ENCODE data around the gene FEM1B.

FEM1B gene

DNA sequence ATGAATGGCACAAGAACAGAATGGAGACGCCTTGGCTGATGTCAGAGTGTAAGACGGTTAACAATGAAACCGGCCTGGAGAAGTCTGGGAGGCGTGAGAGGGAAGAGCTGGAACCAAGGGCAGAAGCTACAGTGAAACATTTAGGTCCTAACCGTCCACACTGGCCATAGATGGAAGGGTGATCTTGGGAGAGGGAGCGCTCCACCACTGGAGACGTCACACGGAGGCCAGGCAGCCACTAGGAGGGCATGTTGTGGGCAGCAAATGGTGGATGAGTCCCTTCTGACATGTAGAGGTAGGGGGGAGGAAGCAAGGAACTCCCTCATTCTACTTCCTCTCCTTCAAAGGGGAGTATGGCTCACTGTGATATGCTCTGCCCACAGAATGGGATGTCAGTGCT is 23.8 kb downstream of the FEM1B start:
- no peaks in the 10 kb centered on the region for H3K9me3 ChIP-seq
- no peak overlapping the region for H3K4me3 ChIP-seq (ENCODE audit: low read depth in 1 of 2, low read length in 1 of 2)
- TF ChIP-seq, protein P1, sequence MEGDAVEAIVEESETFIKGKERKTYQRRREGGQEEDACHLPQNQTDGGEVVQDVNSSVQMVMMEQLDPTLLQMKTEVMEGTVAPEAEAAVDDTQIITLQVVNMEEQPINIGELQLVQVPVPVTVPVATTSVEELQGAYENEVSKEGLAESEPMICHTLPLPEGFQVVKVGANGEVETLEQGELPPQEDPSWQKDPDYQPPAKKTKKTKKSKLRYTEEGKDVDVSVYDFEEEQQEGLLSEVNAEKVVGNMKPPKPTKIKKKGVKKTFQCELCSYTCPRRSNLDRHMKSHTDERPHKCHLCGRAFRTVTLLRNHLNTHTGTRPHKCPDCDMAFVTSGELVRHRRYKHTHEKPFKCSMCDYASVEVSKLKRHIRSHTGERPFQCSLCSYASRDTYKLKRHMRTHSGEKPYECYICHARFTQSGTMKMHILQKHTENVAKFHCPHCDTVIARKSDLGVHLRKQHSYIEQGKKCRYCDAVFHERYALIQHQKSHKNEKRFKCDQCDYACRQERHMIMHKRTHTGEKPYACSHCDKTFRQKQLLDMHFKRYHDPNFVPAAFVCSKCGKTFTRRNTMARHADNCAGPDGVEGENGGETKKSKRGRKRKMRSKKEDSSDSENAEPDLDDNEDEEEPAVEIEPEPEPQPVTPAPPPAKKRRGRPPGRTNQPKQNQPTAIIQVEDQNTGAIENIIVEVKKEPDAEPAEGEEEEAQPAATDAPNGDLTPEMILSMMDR (IDR thresholded peaks at IDR 0.05): no peak
- H3K36me3 ChIP-seq: no peaks in the 10 kb centered on the region
- H3K27me3 ChIP-seq: no peaks in the 10 kb centered on the region
- peaks cover 10 to 14% of the 10 kb centered on the region in 2 experiments for H3K4me1 ChIP-seq (ENCODE audit: control insufficient read depth in 1 of 2, insufficient read depth in 1 of 2, low read depth in 1 of 2, low read length in 1 of 2)
- no peak overlapping the region for H3K27ac ChIP-seq

- peaks cover 5% of the 10 kb centered on the region for H3K27me3 ChIP-seq
- no peak overlapping the region for H3K27ac ChIP-seq
- no peaks in the 10 kb centered on the region for H3K36me3 ChIP-seq
- TF ChIP-seq, protein P1 (IDR thresholded peaks at IDR 0.05): no peak
- peaks cover 16 to 18% of the 10 kb centered on the region in 2 experiments for H3K4me1 ChIP-seq (ENCODE audit: control insufficient read depth in 1 of 2, insufficient read depth in 1 of 2, low read depth in 1 of 2, low read length in 1 of 2)
- H3K4me3 ChIP-seq (ENCODE audit: low read depth in 1 of 2, low read length in 1 of 2): no peak overlapping the region
- no peaks in the 10 kb centered on the region for H3K9me3 ChIP-seq
These were observed 25.2 kb downstream of the FEM1B start for GRCh38 chr15:68302729-68303128.

DNA sequence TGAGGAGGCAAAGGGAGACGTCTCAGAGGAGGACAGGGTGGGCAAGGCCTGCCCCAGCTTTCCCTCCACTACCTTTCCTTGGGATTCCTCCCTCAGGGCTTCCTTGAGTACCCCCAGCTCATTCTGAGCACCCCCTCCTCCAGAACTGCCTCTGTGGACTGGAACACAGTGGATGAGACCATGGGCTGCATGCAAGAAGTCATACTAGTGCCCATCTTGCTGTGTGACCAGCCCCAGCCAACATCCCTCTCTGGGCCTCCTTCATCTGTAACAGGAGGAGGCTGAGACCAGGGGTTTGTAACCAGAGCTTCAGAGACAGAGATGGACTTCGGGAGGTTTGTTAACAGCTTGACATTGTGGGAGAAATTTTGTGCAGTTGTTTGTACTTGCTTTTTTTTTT is 25.6 kb downstream of the FEM1B start:
- TF ChIP-seq, protein P1 (IDR thresholded peaks at IDR 0.05): no peak
- Histone ChIP-seq H3K4me3 (ENCODE audit: low read depth in 1 of 2, low read length in 1 of 2) (no peak overlapping the region), H3K27me3 (peaks cover 6% of the 10 kb centered on the region), H3K27ac (no peak overlapping the region), H3K9me3 (no peaks in the 10 kb centered on the region), H3K4me1 (ENCODE audit: control insufficient read depth in 1 of 2, insufficient read depth in 1 of 2, low read depth in 1 of 2, low read length in 1 of 2) (peaks cover 16 to 18% of the 10 kb centered on the region in 2 experiments), H3K36me3 (no peaks in the 10 kb centered on the region)

DNA sequence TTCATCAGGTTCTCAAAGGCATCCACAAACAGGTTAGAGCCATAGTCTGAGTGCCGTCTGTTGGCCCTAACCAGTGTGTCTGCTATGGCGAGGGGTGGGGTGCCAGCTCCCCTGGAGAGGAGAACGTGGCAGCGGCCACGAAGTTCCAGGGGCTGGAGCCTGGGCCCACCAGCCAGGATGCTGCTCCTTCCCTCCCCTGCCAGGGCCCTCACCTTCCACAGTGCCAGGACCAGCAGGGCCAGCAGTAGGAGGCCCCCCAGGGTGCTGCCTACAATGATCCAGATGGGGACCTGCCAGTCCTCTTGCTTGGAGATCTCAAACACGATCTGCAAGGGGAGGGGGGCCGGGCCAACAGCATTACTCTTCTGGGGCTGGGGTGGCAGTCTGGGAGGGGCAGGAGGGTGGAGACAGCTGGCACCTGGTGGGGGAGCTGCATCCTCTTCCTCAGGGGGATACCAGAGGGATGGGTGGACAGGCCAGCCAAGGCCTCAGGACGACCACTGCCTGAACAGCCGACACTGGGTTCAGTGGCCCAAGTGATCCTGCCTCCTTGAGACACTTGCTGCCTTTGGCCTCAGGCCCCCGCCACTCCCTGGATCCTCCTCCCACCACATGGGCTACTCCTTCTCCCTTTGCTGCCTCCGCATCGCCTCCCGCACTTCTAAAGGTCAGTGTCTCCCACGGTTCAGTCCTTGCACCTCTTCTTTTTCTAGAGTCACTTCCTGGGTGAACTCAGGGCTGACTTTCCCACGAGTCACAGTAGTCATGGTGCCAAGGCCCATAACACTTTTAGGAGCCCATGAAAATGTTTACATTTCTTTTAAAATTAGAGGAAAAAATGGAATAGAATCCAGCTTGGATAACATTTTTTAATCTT is 26.3 kb downstream of the FEM1B start:
- TF ChIP-seq, protein P1 (IDR thresholded peaks at IDR 0.05): no peak
- no peak overlapping the region for H3K27ac ChIP-seq
- H3K4me3 ChIP-seq (ENCODE audit: low read depth in 1 of 2, low read length in 1 of 2): no peak overlapping the region
- H3K4me1 ChIP-seq (ENCODE audit: control insufficient read depth in 1 of 2, insufficient read depth in 1 of 2, low read depth in 1 of 2, low read length in 1 of 2): peaks cover 12 to 13% of the 10 kb centered on the region in 2 experiments
- H3K9me3 ChIP-seq: no peaks in the 10 kb centered on the region
- peaks cover 6% of the 10 kb centered on the region for H3K27me3 ChIP-seq
- no peaks in the 10 kb centered on the region for H3K36me3 ChIP-seq

DNA sequence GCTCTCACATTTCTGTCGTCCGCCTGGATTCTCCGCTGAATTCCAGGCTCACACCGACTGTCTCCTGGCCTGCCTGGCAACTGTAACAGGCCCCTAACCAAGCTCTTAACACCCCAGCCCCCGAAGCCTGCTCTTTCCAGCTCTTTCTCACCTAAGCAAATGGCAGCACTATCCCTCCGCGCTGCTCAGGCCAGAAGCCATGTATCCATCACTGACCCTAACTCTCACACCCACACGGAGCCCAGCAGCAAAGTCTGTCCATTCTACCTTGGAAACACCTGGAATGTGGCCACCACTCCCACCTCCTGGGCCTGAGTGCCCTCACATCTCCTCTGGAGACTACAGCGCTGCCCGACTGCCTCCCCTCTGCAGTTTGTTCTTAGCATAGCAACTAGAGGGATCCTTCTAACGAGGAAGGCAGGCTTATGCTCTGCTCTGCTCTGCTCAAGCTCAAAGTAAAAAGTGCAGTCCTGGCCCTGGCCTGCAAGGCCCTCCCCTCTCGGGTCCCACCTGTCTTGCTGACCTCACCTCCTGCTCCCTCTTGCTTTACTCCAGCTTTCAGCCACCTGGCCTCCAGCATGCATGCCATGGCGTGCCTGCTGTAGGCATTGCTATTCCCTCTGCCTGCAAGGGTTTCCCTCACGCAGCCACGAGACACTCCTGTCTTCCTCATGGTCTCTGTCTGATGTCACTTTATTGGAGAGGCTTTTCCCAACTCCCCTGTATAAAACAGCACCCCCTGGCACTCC is 27.2 kb downstream of the FEM1B start:
- H3K27ac ChIP-seq: no peak overlapping the region
- H3K36me3 ChIP-seq: no peaks in the 10 kb centered on the region
- H3K27me3 ChIP-seq: peaks cover 6% of the 10 kb centered on the region
- H3K4me1 ChIP-seq (ENCODE audit: control insufficient read depth in 1 of 2, insufficient read depth in 1 of 2, low read depth in 1 of 2, low read length in 1 of 2): peaks cover 4 to 6% of the 10 kb centered on the region in 2 experiments
- H3K9me3 ChIP-seq: no peaks in the 10 kb centered on the region
- H3K4me3 ChIP-seq (ENCODE audit: low read depth in 1 of 2, low read length in 1 of 2): no peak overlapping the region
- TF ChIP-seq, protein P1 (IDR thresholded peaks at IDR 0.05): no peak
